LNCaP clone FGC (cell line): Measurements from ENCODE around the gene QRSL1.

Source experiments
- DNase-seq: peaks from one replicate; pipeline ENCODE4 v3.0.0-alpha.2; 2011; ENCODE audit warnings: low read depth
- H3K4me3 ChIP-seq: 2 replicates; pipeline ENCODE4 v1.5.1; 2011; ENCODE audit warnings: mild to moderate bottlenecking, low read depth, low read length, control low read depth
- TF ChIP-seq, protein P1 (sequence below): IDR thresholded peaks from 2 replicates; pipeline ENCODE4 v1.5.1; 2012; ENCODE audit warnings: mild to moderate bottlenecking; ENCODE audit not compliant: control insufficient read depth, insufficient read depth; ENCODE audit errors: extremely low read depth

Gene QRSL1

DNA sequence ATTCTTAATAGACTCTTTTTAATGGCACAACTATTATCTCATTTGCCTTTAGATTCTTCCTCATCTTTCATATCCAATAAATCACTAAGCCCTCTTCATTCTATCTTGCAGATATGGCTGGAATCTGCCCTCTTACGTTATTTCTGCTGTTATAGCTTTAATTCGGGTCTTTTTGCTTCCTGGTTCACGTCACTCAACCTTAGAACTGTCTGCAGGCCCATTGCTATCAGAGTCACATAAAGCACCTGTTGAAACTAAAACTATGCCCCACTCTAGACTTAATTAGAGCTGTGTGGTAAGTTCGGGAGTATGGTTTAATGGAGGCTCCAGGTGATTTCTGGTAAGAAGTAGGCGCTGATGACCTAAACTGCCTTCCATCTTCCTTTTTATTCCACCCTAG lies 988 bp downstream of the QRSL1 start:
- DNase-seq = no peak
- H3K4me3 ChIP-seq = peak overlapping the region; percentile 78
- TF ChIP-seq, protein P1, sequence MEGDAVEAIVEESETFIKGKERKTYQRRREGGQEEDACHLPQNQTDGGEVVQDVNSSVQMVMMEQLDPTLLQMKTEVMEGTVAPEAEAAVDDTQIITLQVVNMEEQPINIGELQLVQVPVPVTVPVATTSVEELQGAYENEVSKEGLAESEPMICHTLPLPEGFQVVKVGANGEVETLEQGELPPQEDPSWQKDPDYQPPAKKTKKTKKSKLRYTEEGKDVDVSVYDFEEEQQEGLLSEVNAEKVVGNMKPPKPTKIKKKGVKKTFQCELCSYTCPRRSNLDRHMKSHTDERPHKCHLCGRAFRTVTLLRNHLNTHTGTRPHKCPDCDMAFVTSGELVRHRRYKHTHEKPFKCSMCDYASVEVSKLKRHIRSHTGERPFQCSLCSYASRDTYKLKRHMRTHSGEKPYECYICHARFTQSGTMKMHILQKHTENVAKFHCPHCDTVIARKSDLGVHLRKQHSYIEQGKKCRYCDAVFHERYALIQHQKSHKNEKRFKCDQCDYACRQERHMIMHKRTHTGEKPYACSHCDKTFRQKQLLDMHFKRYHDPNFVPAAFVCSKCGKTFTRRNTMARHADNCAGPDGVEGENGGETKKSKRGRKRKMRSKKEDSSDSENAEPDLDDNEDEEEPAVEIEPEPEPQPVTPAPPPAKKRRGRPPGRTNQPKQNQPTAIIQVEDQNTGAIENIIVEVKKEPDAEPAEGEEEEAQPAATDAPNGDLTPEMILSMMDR = no peak

DNA sequence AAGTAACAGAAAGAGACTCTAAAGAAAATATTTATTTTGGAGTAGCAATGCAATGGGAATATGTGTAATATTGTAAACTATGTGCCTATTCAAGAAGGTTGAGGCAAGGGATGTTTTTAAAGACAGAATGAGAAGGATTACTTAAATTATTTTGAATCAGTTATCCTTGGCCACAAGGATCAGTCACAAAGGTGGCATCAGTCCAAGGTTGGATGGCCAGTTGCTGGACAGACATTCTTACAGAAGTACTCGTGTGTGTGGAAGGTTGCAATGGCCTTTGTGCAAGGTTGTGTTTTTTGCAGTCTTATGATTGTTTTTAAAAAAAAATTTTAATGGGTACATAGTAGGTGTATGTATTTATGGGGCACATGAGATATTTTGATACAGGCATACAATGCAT lies 2.0 kb downstream of the QRSL1 start:
- TF ChIP-seq, protein P1 = no peak
- no peak for DNase-seq
- no peak overlapping the region for H3K4me3 ChIP-seq

DNA sequence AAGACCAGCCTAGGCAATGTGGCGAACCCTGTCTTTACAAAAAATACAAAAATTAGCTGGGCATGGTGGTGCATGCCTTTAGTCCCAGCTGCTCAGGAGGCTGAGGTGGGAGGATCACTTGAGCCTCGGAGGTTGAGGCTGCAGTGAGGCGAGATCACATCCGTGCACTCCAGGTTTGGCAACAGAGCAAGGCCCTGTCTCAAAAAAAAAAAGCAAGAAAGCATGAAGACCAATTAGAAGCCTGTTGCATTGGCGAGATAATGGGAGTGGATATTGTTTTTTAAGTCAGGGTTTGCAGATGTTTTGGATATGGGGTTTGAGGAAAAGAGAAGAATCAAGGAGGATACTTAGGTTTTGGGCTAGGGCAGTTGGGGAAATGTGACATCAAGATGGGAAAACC lies 5.2 kb downstream of the QRSL1 start:
- no peak for DNase-seq
- TF ChIP-seq, protein P1 = no peak
- H3K4me3 ChIP-seq = no peak overlapping the region

DNA sequence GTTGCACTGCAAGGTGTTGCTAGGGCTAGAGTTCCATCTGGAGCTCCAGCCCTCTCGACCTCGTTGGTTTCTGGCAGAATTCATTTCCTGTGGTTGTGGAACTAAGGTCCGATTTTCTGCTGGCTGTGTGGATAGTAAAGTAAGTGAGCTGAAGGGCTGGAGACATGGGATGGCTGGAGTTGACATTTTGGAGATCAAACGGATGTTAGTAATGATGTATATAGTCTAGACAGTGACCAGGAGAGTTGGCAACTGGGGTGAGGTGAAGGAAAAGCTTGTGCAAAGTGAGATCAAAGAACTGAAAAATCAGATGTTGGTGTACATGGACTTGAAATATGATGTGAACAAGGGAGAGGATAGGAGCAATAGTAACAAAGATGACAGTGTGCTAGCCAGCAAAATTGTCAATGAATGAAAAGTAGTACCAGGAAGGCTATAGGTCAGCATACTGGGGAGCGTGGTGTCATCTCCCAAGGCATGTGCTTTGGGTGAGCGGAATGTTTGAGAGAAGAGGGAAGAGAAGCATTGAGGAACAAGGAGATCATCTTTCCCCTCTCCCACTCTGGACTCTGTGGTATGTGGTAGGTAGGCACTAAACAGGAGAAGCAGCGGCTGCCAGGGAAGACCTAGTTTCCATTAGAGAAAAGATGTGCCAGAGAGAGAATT lies 7.8 kb downstream of the QRSL1 start:
- H3K4me3 ChIP-seq = no peak overlapping the region
- TF ChIP-seq, protein P1 = no peak
- DNase-seq = no peak

DNA sequence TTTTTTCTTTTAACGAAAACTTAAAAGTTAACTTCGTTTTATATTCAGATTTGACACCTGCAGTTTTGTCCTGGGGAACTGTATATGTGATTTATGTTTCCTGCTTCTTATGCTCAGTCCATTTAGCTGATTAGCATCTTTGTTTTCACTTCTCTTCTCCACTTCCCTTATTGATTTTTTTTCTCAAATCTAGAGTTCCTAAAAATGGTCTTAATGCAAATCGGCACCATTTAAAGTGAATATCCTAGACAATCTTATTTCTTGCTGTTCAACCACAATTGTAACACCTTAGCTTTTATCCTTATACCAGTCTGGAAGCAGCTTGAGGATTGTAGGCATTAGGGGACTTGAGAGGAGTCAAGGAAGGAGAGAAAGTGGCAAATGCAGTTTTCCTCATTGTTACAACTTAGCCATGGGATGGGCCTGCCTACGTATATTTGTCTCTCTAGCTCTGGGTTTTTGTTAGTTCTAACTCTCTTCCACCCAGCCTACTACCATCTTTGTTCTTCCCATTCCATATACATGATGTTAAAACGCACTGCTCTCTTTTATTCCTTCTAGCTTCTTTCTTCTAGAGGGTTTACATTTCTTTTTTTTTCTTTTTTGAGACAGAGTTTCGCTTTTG lies 8.5 kb downstream of the QRSL1 start:
- no peak overlapping the region for H3K4me3 ChIP-seq
- no peak for DNase-seq
- TF ChIP-seq, protein P1 = no peak

DNA sequence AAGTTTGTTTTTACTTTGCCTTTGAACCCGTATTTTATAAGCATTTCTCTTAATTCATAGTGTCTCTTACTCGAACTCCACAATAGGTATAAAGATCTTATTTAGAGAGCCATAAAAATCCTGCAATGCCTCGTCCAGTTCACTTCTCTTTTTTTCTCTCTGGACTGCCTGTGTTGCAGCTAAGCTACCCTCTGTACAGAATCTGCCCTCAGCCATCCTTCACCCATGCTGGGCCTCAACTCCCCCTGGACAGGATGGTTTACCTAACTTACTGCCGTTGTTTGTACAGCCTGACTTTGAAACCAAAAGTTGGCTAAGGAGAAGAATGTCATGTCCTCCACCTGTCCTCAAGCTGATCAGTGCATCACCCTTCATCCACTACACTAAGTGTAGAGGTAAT lies 10.4 kb downstream of the QRSL1 start:
- no peak for DNase-seq
- TF ChIP-seq, protein P1 = no peak
- H3K4me3 ChIP-seq = no peak overlapping the region

DNA sequence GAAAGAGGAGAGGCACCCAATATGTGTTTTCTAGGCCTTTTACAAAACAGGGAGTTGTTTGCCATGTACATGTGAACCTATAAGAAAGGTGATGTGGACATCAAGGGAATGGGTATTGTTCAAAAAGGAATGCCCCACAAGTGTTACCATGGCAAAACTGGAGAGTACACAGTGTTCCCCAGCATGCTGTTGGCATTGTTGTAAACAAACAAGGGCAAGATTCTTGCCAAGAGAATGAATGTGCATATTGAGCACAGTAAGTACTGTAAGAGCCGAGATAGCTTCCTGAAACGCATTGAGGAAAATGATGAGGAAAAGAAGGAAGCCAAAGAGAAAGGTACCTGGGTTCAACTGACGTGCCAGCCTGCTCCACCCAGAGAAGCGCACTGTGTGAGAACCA lies 13.1 kb downstream of the QRSL1 start:
- TF ChIP-seq, protein P1 = no peak
- no peak overlapping the region for H3K4me3 ChIP-seq
- peak; percentile 89 for DNase-seq
